Kidney epithelial cell (primary cell): ENCODE data around the gene ARL17B. TPM values are rescaled to one million over a fixed set of nuclear protein-coding genes. Genes with fewer than 3 reads are reported as not detected.
A peak's percentile ranks its signal among the peaks of the same experiment; 100 is the strongest.
"Not testable (repeated sequence)": the region's sequence is repeated elsewhere in the genome, so short reads cannot be mapped to it uniquely, and the experiment has no call there.

Experiments used
- DNase-seq: peaks from one replicate; pipeline ENCODE4 v3.0.0-alpha.2; 2010; ENCODE audit warnings: low read depth
- H3K27me3 ChIP-seq: 2 replicates; pipeline ENCODE4 v1.6.0; 2011; ENCODE audit warnings: low read length; ENCODE audit not compliant: control insufficient read depth, insufficient read depth
- H3K36me3 ChIP-seq: 2 replicates; pipeline ENCODE4 v1.5.1; 2011; ENCODE audit warnings: low read length; ENCODE audit not compliant: control insufficient read depth, insufficient read depth
- H3K4me3 ChIP-seq: 2 replicates; pipeline ENCODE4 v1.5.1; 2011; ENCODE audit warnings: low read depth, mild to moderate bottlenecking, control low read depth, low read length
- total RNA-seq: library from RNA; depleted of rRNA; stranded (reverse); fragments of >200 nt; gene quantifications from 2 replicates; pipeline ENCODE4 v1.2.3, GENCODE V29; 2015
- TF ChIP-seq, protein P1 (sequence below): IDR thresholded peaks from 2 replicates; pipeline ENCODE4 v1.5.1; 2011; ENCODE audit warnings: mild to moderate bottlenecking, moderate library complexity, low read length, control low read depth, inconsistent platforms; ENCODE audit not compliant: insufficient read depth, poor library complexity, severe bottlenecking

ARL17B gene
- total RNA-seq, 1 donor from 2014 or later, result 2.1 TPM

DNA sequence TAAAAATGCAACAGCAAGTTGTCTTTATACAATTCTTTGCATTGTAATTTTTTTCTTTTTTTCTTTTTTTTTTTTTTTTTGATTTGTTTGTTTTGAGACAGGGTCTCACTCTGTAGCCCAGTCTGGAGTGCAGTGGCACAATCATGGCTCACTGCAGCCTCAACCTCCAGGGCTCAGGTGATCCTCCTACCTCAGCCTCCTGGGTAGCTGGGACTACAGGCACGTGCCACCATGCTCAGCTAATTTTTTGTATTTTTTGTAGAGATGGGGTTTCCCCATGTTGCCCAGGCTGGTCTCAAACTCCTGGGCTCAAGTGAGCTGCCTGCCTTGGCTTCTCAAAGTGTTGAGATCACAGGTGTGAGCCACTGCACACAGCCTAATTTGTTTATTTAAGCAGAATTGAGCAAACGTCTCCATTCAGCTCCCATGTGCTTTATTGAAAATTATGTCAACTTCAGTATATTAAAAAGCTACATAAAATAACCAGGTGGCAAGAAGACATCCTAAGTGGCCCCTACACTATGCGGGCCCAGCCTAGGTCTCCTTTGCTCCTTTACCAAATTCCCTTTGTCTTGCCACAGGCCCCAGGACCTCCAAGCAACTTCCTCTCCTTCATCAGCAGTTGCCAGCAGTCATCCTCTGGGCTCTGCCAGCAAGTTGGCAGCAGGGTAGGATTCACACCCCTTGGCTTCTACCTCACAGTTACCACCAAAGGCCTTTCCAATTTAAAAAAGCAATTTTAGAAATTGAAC, 84.7 kb downstream of the ARL17B start:
- H3K27me3 ChIP-seq, DNase-seq, H3K4me3 ChIP-seq, H3K36me3 ChIP-seq: not testable (repeated sequence)

DNA sequence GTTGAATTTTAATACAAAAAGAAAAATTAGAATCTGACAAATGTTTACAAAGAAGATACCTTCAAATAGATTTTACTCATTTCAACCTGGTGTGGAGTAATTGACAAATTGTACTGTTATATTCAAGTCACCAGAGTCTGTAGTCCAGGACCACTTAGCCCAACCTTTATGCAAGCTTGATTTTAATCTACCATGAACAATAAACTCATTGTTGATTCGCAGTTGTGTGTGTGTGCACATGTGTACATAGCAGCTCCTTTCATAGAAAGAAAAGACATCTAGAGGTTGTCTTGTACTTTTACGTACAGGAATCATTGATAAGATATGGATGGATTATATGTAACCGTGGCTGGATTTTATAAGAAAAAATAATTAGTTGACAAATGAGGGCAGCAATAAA, 87.3 kb downstream of the ARL17B start:
- DNase-seq, result no peak
- no peaks in the 10 kb centered on the region for H3K36me3 ChIP-seq
- no peak overlapping the region for H3K4me3 ChIP-seq
- H3K27me3 ChIP-seq, result no peaks in the 10 kb centered on the region
- TF ChIP-seq, protein P1, sequence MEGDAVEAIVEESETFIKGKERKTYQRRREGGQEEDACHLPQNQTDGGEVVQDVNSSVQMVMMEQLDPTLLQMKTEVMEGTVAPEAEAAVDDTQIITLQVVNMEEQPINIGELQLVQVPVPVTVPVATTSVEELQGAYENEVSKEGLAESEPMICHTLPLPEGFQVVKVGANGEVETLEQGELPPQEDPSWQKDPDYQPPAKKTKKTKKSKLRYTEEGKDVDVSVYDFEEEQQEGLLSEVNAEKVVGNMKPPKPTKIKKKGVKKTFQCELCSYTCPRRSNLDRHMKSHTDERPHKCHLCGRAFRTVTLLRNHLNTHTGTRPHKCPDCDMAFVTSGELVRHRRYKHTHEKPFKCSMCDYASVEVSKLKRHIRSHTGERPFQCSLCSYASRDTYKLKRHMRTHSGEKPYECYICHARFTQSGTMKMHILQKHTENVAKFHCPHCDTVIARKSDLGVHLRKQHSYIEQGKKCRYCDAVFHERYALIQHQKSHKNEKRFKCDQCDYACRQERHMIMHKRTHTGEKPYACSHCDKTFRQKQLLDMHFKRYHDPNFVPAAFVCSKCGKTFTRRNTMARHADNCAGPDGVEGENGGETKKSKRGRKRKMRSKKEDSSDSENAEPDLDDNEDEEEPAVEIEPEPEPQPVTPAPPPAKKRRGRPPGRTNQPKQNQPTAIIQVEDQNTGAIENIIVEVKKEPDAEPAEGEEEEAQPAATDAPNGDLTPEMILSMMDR, result no peak

DNA sequence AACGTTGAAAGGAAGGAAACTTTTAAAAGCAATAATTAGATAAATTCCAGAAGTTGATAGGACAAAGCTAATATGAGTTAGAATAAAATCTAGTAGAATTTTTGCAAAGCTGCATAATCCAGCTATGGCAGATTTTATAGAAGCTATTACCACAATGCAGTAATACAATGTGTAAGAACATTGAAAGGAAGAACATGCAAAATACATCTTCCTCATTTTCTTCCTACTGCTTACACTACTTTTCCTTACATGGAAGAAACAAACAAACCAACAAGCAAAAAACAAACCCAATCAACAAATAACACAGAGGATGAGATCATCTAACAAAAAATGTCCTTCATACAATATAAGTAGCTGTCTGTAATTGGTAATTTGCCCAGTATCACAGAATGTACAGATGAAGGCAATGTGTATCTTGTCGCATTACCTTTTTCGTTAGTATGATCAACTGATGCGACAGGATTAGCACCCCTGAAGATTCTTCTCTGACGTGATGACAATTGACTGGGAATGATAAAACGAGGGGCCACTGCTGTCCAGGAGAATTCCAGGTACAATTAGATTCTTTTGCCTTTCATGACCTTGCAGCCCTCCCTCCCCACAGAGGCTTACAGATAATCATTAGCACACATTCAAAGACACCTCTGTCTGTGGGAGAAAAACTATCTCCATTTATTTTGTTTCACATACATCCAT, 87.9 kb downstream of the ARL17B start:
- Histone ChIP-seq H3K36me3 (no peaks in the 10 kb centered on the region), H3K27me3 (no peaks in the 10 kb centered on the region), H3K4me3 (no peak overlapping the region)
- DNase-seq, result no peak
- TF ChIP-seq, protein P1, result no peak

DNA sequence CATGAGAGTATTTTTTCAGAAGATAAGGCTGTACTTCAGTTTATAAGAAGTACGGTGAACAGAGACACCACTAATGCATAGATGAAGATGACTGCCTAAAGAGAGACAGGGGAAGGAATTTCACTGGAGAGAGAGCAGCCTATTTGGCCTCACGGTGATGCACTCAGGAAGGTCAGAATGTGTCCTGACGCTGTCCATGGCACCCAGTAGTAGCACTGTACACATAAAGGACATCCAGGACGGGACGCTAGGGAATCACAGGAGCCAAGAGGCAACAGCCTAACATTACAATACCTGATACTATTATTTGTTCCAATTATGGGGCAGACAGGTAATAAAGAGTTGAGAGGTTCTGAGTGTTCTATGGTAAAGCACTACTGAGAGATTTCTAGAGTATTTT, 91.5 kb downstream of the ARL17B start:
- TF ChIP-seq, protein P1, result no peak
- no peak for DNase-seq
- H3K27me3 ChIP-seq, result no peaks in the 10 kb centered on the region

DNA sequence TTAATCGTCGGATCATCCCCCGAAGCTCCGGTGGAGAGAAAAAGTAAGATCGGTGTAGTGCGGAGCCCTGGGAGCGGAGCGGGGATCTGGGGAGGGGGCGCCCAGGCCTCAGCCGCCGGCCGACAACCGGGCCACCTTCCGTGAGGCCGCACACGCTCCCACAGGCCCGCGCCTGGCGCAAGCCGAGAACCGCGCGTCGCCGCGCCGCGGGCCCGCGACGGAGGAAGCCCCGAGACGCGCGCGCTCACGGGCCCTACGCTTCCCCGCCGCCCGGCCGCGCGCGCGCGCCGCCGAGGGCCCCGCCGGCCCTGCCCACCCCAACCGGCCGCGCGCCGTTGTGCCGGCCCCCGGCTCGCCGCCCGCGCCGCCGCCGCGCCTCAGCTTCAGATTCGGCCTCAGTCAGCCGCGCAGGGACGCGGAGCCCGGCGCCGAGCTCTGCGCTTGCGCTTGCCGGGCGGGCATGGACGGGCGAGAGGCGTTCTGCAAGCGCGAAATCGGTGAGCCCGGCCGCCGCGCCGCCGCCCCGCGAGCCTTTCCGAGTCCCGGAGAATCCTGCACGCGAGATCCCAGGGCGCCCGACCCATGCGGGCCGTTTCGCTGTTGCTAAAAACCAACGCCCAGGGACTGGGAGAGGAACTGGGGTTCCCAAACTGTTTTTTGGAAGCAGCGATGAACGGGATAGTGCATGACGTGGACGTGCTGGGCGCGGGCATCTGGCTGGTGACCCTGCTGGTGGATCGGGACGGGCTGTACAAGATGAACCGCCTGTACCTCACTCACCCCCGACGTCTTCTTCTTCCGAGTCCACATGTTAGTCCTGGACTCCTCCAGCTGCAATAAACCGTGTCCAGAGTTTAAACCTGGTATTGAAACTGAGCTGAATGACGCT, 94.7 kb downstream of the ARL17B start:
- peak; percentile 43 for DNase-seq
- Histone ChIP-seq H3K27me3 (no peaks in the 10 kb centered on the region), H3K36me3 (no peaks in the 10 kb centered on the region), H3K4me3 (peak overlapping the region; percentile 57)
- TF ChIP-seq, protein P1, result no peak

More for the DNA sequence above, 91.5 kb downstream of the ARL17B start:
- Histone ChIP-seq H3K36me3 (no peaks in the 10 kb centered on the region), H3K4me3 (no peak overlapping the region)

DNA sequence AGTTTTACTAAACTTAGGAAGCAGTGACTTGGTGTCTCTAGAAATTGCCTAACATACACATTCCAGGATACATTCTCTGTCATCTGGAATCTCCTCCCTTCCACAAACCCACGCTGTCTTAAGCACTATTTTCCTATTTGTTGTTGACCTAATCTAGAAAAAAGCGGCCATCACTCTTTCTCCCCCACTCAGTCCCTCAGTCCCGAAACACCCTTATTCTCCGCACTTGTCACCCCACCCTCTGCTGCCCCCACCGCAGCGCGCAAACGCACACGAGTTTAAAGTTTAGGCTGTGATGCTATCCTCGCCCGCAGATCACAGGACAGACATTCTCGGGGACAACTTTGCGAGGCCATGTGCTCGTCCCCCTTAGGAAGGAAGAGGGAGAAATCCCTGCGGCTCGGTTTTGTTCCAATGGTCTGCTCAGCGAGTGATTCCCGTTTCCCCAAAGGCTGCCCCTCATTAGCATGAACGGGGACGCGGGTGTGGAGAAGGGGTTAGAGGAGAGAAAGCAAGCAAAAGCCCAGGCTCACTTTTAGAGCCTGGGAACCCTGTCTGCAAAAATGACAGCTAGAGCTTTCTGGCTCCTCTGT, 95.4 kb downstream of the ARL17B start:
- H3K27me3 ChIP-seq, H3K36me3 ChIP-seq, DNase-seq: not testable (repeated sequence)
- peak overlapping the region; percentile 40 for H3K4me3 ChIP-seq
